SU-DHL-6 (cell line): ENCODE measurements around the gene PXYLP1.

ENCODE experiments used
- H2AFZ ChIP-seq: fragments of 200-600 bp; sonication (generic); 2 replicates; pipeline ENCODE4 v1.6.1; 2014; ENCODE audit warnings: low read depth, mild to moderate bottlenecking, moderate library complexity, mixed read lengths, antibody characterized with exemption, low read length; ENCODE audit not compliant: severe bottlenecking
- H3F3A ChIP-seq: fragments of 200-600 bp; shearing (Covaris generic); 2 replicates; pipeline ENCODE4 v1.6.0; 2016; ENCODE audit warnings: antibody characterized with exemption, mild to moderate bottlenecking; ENCODE audit not compliant: insufficient read depth
- H3K27ac ChIP-seq: fragments of 200-600 bp; sonication (generic); 2 replicates; pipeline ENCODE4 v1.5.1; 2016; ENCODE audit warnings: low read depth, mild to moderate bottlenecking, low read length, moderate library complexity, mixed read lengths
- H3K27me3 ChIP-seq: fragments of 200-600 bp; sonication (generic), shearing (Covaris generic); 2 replicates; pipeline ENCODE4 v1.6.0; 2014; ENCODE audit warnings: mild to moderate bottlenecking, low read length
- H3K36me3 ChIP-seq: fragments of 200-600 bp; sonication (generic); 2 replicates; pipeline ENCODE4 v1.6.1; 2014; ENCODE audit warnings: mild to moderate bottlenecking, low read length, mixed read lengths
- H3K4me2 ChIP-seq: fragments of 300-600, 200-600 bp; shearing (Covaris generic), sonication (generic); 2 replicates; pipeline ENCODE4 v1.6.0; 2014; ENCODE audit warnings: low read length, low read depth, mild to moderate bottlenecking; ENCODE audit not compliant: poor library complexity, severe bottlenecking
- H3K4me3 ChIP-seq: fragments of 200-600 bp; sonication (generic); 2 replicates; pipeline ENCODE4 v1.5.1; 2014; ENCODE audit warnings: antibody characterized with exemption, low read length, mild to moderate bottlenecking, mixed read lengths; ENCODE audit not compliant: insufficient read depth, poor library complexity, severe bottlenecking
- H3K79me2 ChIP-seq: fragments of 200-600 bp; sonication (generic); 2 replicates; pipeline ENCODE4 v1.6.1; 2014; ENCODE audit warnings: mild to moderate bottlenecking, low read length, moderate library complexity; ENCODE audit not compliant: insufficient read depth
- H3K9ac ChIP-seq: fragments of 200-600 bp; sonication (generic); 2 replicates; pipeline ENCODE4 v1.7.0; 2014; ENCODE audit warnings: mild to moderate bottlenecking, low read length
- H3K9me2 ChIP-seq: fragments of 200-600 bp; sonication (generic); replicated peaks from 2 replicates; pipeline ENCODE4 v1.6.1; 2014; ENCODE audit warnings: low read length; ENCODE audit not compliant: insufficient read depth
- H3K9me3 ChIP-seq: fragments of 200-600 bp; sonication (generic); 2 replicates; pipeline ENCODE4 v1.6.1; 2014; ENCODE audit warnings: low read length, mixed read lengths; ENCODE audit not compliant: insufficient read depth
- H4K20me1 ChIP-seq: fragments of 200-600 bp; sonication (generic); 2 replicates; pipeline ENCODE4 v1.6.1; 2014; ENCODE audit warnings: low read depth, mild to moderate bottlenecking, antibody characterized with exemption, low read length, moderate library complexity, mixed read lengths
- CTCF ChIP-seq: fragments of 200-600 bp; sonication (generic); IDR thresholded peaks from one replicate; pipeline ENCODE4 v1.5.1; 2017; ENCODE audit warnings: antibody characterized with exemption, mild to moderate bottlenecking, low read length, moderate library complexity; ENCODE audit not compliant: insufficient read depth, poor library complexity, severe bottlenecking
- EZH2phosphoT487 ChIP-seq: fragments of 200-600 bp; sonication (generic), shearing (Covaris generic); conservative IDR thresholded peaks from 2 replicates; pipeline ENCODE4 v1.6.1; 2018; ENCODE audit warnings: mild to moderate bottlenecking, antibody characterized with exemption, low read length, moderate library complexity, mixed read lengths

Gene PXYLP1

GRCh38 chr3:141228395-141228794 is 3.2 kb upstream of the PXYLP1 start:
- H3K79me2 ChIP-seq, result no peaks in the 10 kb centered on the region
- H3K9me2 ChIP-seq, result no peaks in the 10 kb centered on the region
- no peak overlapping the region for H3K4me2 ChIP-seq
- no peak overlapping the region for H3K27ac ChIP-seq
- H3K9ac ChIP-seq, result no peak overlapping the region
- H3K27me3 ChIP-seq, result no peaks in the 10 kb centered on the region
- no peaks in the 10 kb centered on the region for H3F3A ChIP-seq
- no peaks in the 10 kb centered on the region for H3K36me3 ChIP-seq
- H3K9me3 ChIP-seq, result peaks cover 5% of the 10 kb centered on the region; the same call in 1 of the 2 replicates
- no peak overlapping the region for H3K4me3 ChIP-seq
- no peak for TF ChIP-seq EZH2phosphoT487
- TF ChIP-seq CTCF, result no peak
- H2AFZ ChIP-seq, result no peak overlapping the region
- no peaks in the 10 kb centered on the region for H4K20me1 ChIP-seq

- H3K36me3 ChIP-seq, result no peaks in the 10 kb centered on the region
- H2AFZ ChIP-seq, result no peak overlapping the region
- TF ChIP-seq EZH2phosphoT487 (no peak), CTCF (no peak)
- no peaks in the 10 kb centered on the region for H3K27me3 ChIP-seq
- no peaks in the 10 kb centered on the region for H4K20me1 ChIP-seq
- no peak overlapping the region for H3K4me2 ChIP-seq
- H3F3A ChIP-seq, result no peaks in the 10 kb centered on the region
- peaks cover 5% of the 10 kb centered on the region; the same call in 1 of the 2 replicates for H3K9me3 ChIP-seq
- H3K9ac ChIP-seq, result no peak overlapping the region
- no peaks in the 10 kb centered on the region for H3K9me2 ChIP-seq
- no peak overlapping the region for H3K27ac ChIP-seq
- no peaks in the 10 kb centered on the region for H3K79me2 ChIP-seq
- H3K4me3 ChIP-seq, result no peak overlapping the region
These were observed 2.5 kb upstream of the PXYLP1 start for GRCh38 chr3:141229132-141229531.

GRCh38 chr3:141230293-141230692 is 1.3 kb upstream of the PXYLP1 start:
- no peaks in the 10 kb centered on the region for H4K20me1 ChIP-seq
- no peaks in the 10 kb centered on the region for H3K9me2 ChIP-seq
- no peak overlapping the region for H2AFZ ChIP-seq
- H3K79me2 ChIP-seq, result no peaks in the 10 kb centered on the region
- no peak for TF ChIP-seq EZH2phosphoT487
- peaks cover 5% of the 10 kb centered on the region; the same call in 1 of the 2 replicates for H3K9me3 ChIP-seq
- H3K4me2 ChIP-seq, result no peak overlapping the region
- H3K36me3 ChIP-seq, result no peaks in the 10 kb centered on the region
- H3K4me3 ChIP-seq, result no peak overlapping the region
- H3F3A ChIP-seq, result no peaks in the 10 kb centered on the region
- no peak overlapping the region for H3K9ac ChIP-seq
- no peaks in the 10 kb centered on the region for H3K27me3 ChIP-seq
- H3K27ac ChIP-seq, result no peak overlapping the region

- Histone ChIP-seq H3K27ac (no peak overlapping the region), H3K79me2 (no peaks in the 10 kb centered on the region), H3K4me2 (peak overlapping the region; percentile 71), H2AFZ (peak overlapping the region; percentile 75), H3K9ac (peak overlapping the region; percentile 81), H3K9me3 (no peaks in the 10 kb centered on the region), H3K27me3 (no peaks in the 10 kb centered on the region), H3K36me3 (no peaks in the 10 kb centered on the region), H3K4me3 (peak overlapping the region; percentile 71), H4K20me1 (no peaks in the 10 kb centered on the region), H3K9me2 (no peaks in the 10 kb centered on the region), H3F3A (no peaks in the 10 kb centered on the region)
- TF ChIP-seq CTCF (no peak), EZH2phosphoT487 (no peak)
These were observed 563 bp downstream of the PXYLP1 start for GRCh38 chr3:141231952-141232823.
